Measurements from ENCODE around the gene CELF5. TPM values are rescaled to one million over a fixed set of nuclear protein-coding genes. Genes with fewer than 3 reads are reported as not detected.
"Not testable (repeated sequence)": the region's sequence is repeated elsewhere in the genome, so short reads cannot be mapped to it uniquely, and the experiment has no call there.

CELF5 gene
- total RNA-seq, 1 donor from 2014 or later, result not detected

GRCh38 chr19:3206216-3206953 lies 18.1 kb upstream of the CELF5 start:
- no peak for DNase-seq (ENCODE audit: low read depth in 2 of 2)

- no peak for DNase-seq (ENCODE audit: low read depth in 2 of 2)
These were observed 16.8 kb upstream of the CELF5 start for GRCh38 chr19:3207461-3208242.

GRCh38 chr19:3208317-3209207 lies 15.9 kb upstream of the CELF5 start:
- no peak for DNase-seq (ENCODE audit: low read depth in 2 of 2)

- DNase-seq (ENCODE audit: low read depth in 2 of 2), result peak; percentile 43 to 62
These were observed 14.0 kb upstream of the CELF5 start for GRCh38 chr19:3210347-3211017.

- DNase-seq (ENCODE audit: low read depth in 2 of 2), result no peak
These were observed 13.3 kb upstream of the CELF5 start for GRCh38 chr19:3211191-3211590.

- no peak for DNase-seq (ENCODE audit: low read depth in 2 of 2)
These were observed 11.3 kb upstream of the CELF5 start for GRCh38 chr19:3213159-3213558.

GRCh38 chr19:3216874-3217273 lies 7.6 kb upstream of the CELF5 start:
- no peak for DNase-seq (ENCODE audit: low read depth in 2 of 2)

- no peak for DNase-seq (ENCODE audit: low read depth in 2 of 2)
These were observed 3.9 kb upstream of the CELF5 start for GRCh38 chr19:3220576-3220975.

- DNase-seq (ENCODE audit: low read depth in 2 of 2), result not testable (repeated sequence)
These were observed 2.9 kb upstream of the CELF5 start for GRCh38 chr19:3221576-3221975.

- no peak for DNase-seq (ENCODE audit: low read depth in 2 of 2)
These were observed 1.8 kb upstream of the CELF5 start for GRCh38 chr19:3222709-3223108.

- DNase-seq (ENCODE audit: low read depth in 2 of 2), result no peak
These were observed 666 bp downstream of the CELF5 start for GRCh38 chr19:3225169-3225485.

GRCh38 chr19:3225677-3226093 lies 1.2 kb downstream of the CELF5 start:
- DNase-seq (ENCODE audit: low read depth in 2 of 2), result no peak

- DNase-seq (ENCODE audit: low read depth in 2 of 2), result no peak
These were observed 2.7 kb downstream of the CELF5 start for GRCh38 chr19:3227054-3227626.

- no peak for DNase-seq (ENCODE audit: low read depth in 2 of 2)
These were observed 4.9 kb downstream of the CELF5 start for GRCh38 chr19:3229346-3229743.

- no peak for DNase-seq (ENCODE audit: low read depth in 2 of 2)
These were observed 5.5 kb downstream of the CELF5 start for GRCh38 chr19:3229888-3230496.

GRCh38 chr19:3231288-3231687 lies 6.8 kb downstream of the CELF5 start:
- DNase-seq (ENCODE audit: low read depth in 2 of 2), result no peak

- DNase-seq (ENCODE audit: low read depth in 2 of 2), result no peak
These were observed 8.7 kb downstream of the CELF5 start for GRCh38 chr19:3233116-3233515.

- DNase-seq (ENCODE audit: low read depth in 2 of 2), result no peak
These were observed 9.4 kb downstream of the CELF5 start for GRCh38 chr19:3233831-3234230.

GRCh38 chr19:3234800-3235199 lies 10.3 kb downstream of the CELF5 start:
- no peak for DNase-seq (ENCODE audit: low read depth in 2 of 2)

- not testable (repeated sequence) for DNase-seq (ENCODE audit: low read depth in 2 of 2)
These were observed 11.1 kb downstream of the CELF5 start for GRCh38 chr19:3235604-3236003.

- DNase-seq (ENCODE audit: low read depth in 2 of 2), result no peak
These were observed 11.8 kb downstream of the CELF5 start for GRCh38 chr19:3236272-3236671.

All from lung microvascular endothelial cell (primary cell).